GM21717 (cell line): ENCODE results near the gene KCNIP3.

ENCODE experiments used
- ATAC-seq: cut with Tn5 transposase; IDR thresholded peaks from one replicate; pipeline ENCODE4 v1.9.1; 2021; ENCODE audit warnings: mild to moderate bottlenecking, moderate library complexity; ENCODE audit not compliant: unreplicated experiment

KCNIP3 gene

GRCh38 chr2:95294579-95295250 is 2.4 kb upstream of the KCNIP3 start:
- no peak for ATAC-seq

GRCh38 chr2:95295376-95295775 is 1.8 kb upstream of the KCNIP3 start:
- no peak for ATAC-seq

GRCh38 chr2:95296011-95296410 is 1.1 kb upstream of the KCNIP3 start:
- ATAC-seq = no peak

- ATAC-seq = no peak
These were observed 670 bp downstream of the KCNIP3 start for GRCh38 chr2:95297639-95298395.

- ATAC-seq = no peak
These were observed 1.5 kb downstream of the KCNIP3 start for GRCh38 chr2:95298486-95299111.

- ATAC-seq = no peak
These were observed 2.8 kb downstream of the KCNIP3 start for GRCh38 chr2:95299961-95300360.

GRCh38 chr2:95300450-95300849 is 3.3 kb downstream of the KCNIP3 start:
- no peak for ATAC-seq

GRCh38 chr2:95301186-95301585 is 4.0 kb downstream of the KCNIP3 start:
- ATAC-seq = no peak

GRCh38 chr2:95301876-95302641 is 4.9 kb downstream of the KCNIP3 start:
- ATAC-seq = no peak

- no peak for ATAC-seq
These were observed 6.2 kb downstream of the KCNIP3 start for GRCh38 chr2:95303191-95303919.

GRCh38 chr2:95305380-95306061 is 8.4 kb downstream of the KCNIP3 start:
- no peak for ATAC-seq

- ATAC-seq = no peak
These were observed 9.3 kb downstream of the KCNIP3 start for GRCh38 chr2:95306336-95306895.

- no peak for ATAC-seq
These were observed 9.9 kb downstream of the KCNIP3 start for GRCh38 chr2:95307036-95307435.

- no peak for ATAC-seq
These were observed 10.7 kb downstream of the KCNIP3 start for GRCh38 chr2:95307878-95308277.

GRCh38 chr2:95308426-95308990 is 11.4 kb downstream of the KCNIP3 start:
- ATAC-seq = no peak

- no peak for ATAC-seq
These were observed 12.5 kb downstream of the KCNIP3 start for GRCh38 chr2:95309599-95309998.

- no peak for ATAC-seq
These were observed 13.1 kb downstream of the KCNIP3 start for GRCh38 chr2:95310216-95310615.

GRCh38 chr2:95310651-95311050 is 13.5 kb downstream of the KCNIP3 start:
- ATAC-seq = no peak

GRCh38 chr2:95311815-95312542 is 14.8 kb downstream of the KCNIP3 start:
- no peak for ATAC-seq
